Lung (tissue), 12 donors: Measurements from ENCODE around the gene NELFE. TPM values are rescaled to one million over a fixed set of nuclear protein-coding genes. Genes with fewer than 3 reads are reported as not detected.
A peak's percentile ranks its signal among the peaks of the same experiment; 100 is the strongest.

ENCODE experiments used
- ATAC-seq: fragments of 200-7000 bp; cut with Tn5 transposase; one replicate; pipeline ENCODE4 v1.9.1; 2020; ENCODE audit warnings: moderate number of reproducible peaks; ENCODE audit not compliant: insufficient read depth, low FRiP score
- DNase-seq, 3 donors: peaks; one replicate each; pipeline ENCODE4 v3.0.0-alpha.2; 2013 to 2017
- H3K27ac ChIP-seq, 2 donors: one replicate each; pipeline ENCODE4 v1.5.1; 2013; ENCODE audit warnings: mild to moderate bottlenecking in 2 of 2, moderate library complexity in 2 of 2, control low read depth in 1 of 2, inconsistent platforms in 1 of 2, low read depth in 1 of 2, low read length in 1 of 2
- H3K27me3 ChIP-seq, 3 donors: one replicate each; pipeline ENCODE4 v1.5.1; 2013; ENCODE audit warnings: low read length in 2 of 3; ENCODE audit not compliant: control insufficient read depth in 3 of 3, insufficient read depth in 3 of 3
- H3K36me3 ChIP-seq, 4 donors: one replicate each; pipeline ENCODE4 v1.5.1; 2013; ENCODE audit warnings: low read length in 4 of 4, mild to moderate bottlenecking in 1 of 4, moderate library complexity in 1 of 4; ENCODE audit not compliant: control insufficient read depth in 4 of 4, insufficient read depth in 4 of 4
- H3K4me1 ChIP-seq, 5 donors: one replicate each; pipeline ENCODE4 v1.5.1; 2013; ENCODE audit warnings: low read length in 5 of 5, mild to moderate bottlenecking in 2 of 5, moderate library complexity in 1 of 5; ENCODE audit not compliant: control insufficient read depth in 5 of 5, insufficient read depth in 5 of 5
- H3K4me3 ChIP-seq: one replicate; pipeline ENCODE4 v1.5.1; 2013; ENCODE audit warnings: mild to moderate bottlenecking, control low read depth, moderate library complexity
- H3K9ac ChIP-seq, 2 donors: one replicate each; pipeline ENCODE4 v1.5.1; 2013; ENCODE audit warnings: low read length in 2 of 2, control low read depth in 1 of 2; ENCODE audit not compliant: insufficient read depth in 1 of 2
- H3K9me3 ChIP-seq, 4 donors: one replicate each; pipeline ENCODE4 v1.5.1; 2013; ENCODE audit warnings: low read length in 3 of 4, mild to moderate bottlenecking in 1 of 4, moderate library complexity in 1 of 4; ENCODE audit not compliant: control insufficient read depth in 4 of 4, insufficient read depth in 3 of 4
- WGBS, 2 donors: extraction: QIAGEN DNeasy Blood & Tissue Kit; methylation state at CpG; one replicate each; pipeline ENCODE4 v1.1.7; 2013; 5-methylcytosine and 5-hydroxymethylcytosine counted together
- polyA plus RNA-seq, 2 donors: library from polyadenylated mRNA; stranded (reverse); fragments of 200-250 nt; gene quantifications; one replicate each; pipeline ENCODE4 v1.2.1, GENCODE V29; 2013
- total RNA-seq, 2 donors: library from RNA; depleted of rRNA in 1 of 2; stranded (reverse); fragments of >200 nt in 1 of 2; gene quantifications; one replicate each; pipeline ENCODE4 v1.2.1, GENCODE V29; 2014 to 2021
- TF ChIP-seq, protein P1 (sequence below): IDR thresholded peaks from 2 replicates; pipeline ENCODE4 v1.5.1; 2012; ENCODE audit warnings: mild to moderate bottlenecking; ENCODE audit errors: control extremely low read depth, extremely low read depth
- donor health status: control.
- donor health status: control.
- donor health status: Bipolar disorder and iron deficiency.
- donor health status: healthy.
- donor health status: DM: yes; HTN: yes; CAD: no.

Gene NELFE
- total and polyA plus RNA-seq, 4 donors: 53.1 to 69.0 (median 58.7) TPM

DNA sequence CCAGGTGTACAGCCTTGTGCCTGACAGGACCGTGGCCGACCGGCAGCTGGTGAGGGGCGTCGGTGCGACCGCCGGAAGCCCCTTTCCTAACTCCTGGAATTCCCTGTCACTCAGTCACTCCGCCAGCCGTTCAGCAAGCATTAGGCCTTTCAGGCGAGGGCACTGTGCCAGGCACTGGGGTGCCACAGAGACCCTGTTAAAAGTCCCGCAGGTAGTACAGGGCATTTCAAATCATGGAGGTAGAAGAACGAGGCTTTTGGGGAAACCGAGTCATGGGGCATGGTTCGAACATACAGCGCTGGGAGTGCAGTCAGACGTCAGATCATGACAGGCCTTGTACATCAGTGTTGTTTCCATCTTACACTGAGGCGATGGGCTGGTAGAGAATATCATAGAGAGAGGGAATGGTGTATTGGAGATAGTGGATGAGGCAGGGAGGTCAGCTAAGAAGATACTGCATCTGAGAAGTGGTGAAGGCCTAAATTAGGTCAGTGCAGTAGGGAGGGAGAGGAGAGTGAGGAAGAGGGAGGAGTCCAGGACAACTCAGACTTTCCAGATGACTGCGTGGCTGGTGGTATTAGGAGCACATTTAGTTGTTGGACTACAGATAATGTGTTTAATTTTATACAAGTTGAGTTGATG lies 14.1 kb upstream of the NELFE start:
- no peak for ATAC-seq
- WGBS, 2 donors: 10 to 11% methylated on average over 19 of the region's 19 CpGs

DNA sequence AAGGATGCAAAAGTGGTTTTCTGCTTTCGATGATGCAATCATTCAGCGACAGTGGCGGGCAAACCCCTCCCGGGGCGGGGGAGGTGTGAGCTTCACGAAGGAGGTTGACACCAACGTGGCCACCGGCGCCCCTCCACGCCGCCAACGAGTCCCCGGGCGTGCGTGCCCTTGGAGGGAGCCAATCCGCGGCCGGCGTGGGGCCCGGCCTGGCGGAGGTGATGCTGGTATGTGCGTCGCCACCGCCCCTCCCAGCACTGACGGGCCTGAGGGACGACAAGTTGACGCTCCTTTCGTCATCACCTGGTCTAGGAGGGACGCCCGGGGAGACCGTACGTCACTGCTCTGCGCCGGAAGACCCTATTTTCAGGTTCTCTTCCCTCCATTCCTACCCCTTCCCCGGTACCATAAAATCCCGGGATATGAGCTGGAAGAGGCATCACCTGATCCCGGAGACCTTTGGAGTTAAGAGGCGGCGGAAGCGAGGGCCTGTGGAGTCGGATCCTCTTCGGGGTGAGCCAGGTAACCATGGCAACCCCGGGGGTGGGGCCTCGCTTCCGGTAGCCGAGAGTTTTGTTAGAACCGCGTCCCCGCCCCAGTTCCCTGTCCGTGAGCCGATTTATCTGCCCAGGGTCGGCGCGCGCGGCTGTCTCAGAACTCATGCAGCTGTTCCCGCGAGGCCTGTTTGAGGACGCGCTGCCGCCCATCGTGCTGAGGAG lies 13.4 kb upstream of the NELFE start, which contains the start of gene DXO:
Gene DXO, minus strand, starts transcription at position 146 of the 716 bp plus-strand sequence. CDS start 463 bp downstream, outside the sequence.
- peak; percentile 89 for ATAC-seq
- peak within 1 kb of the TSS; percentile 90 to 93 for H3K27ac ChIP-seq
- H3K9ac ChIP-seq: peak within 1 kb of the TSS; percentile 88 to 97
- H3K9me3 ChIP-seq: no peaks in the 10 kb centered on the region
- DNase-seq: peak; percentile 96 to 99 (median 98)
- TF ChIP-seq, protein P1, sequence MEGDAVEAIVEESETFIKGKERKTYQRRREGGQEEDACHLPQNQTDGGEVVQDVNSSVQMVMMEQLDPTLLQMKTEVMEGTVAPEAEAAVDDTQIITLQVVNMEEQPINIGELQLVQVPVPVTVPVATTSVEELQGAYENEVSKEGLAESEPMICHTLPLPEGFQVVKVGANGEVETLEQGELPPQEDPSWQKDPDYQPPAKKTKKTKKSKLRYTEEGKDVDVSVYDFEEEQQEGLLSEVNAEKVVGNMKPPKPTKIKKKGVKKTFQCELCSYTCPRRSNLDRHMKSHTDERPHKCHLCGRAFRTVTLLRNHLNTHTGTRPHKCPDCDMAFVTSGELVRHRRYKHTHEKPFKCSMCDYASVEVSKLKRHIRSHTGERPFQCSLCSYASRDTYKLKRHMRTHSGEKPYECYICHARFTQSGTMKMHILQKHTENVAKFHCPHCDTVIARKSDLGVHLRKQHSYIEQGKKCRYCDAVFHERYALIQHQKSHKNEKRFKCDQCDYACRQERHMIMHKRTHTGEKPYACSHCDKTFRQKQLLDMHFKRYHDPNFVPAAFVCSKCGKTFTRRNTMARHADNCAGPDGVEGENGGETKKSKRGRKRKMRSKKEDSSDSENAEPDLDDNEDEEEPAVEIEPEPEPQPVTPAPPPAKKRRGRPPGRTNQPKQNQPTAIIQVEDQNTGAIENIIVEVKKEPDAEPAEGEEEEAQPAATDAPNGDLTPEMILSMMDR: no peak
- peaks cover 0 to 33% (median 13%) of the 10 kb centered on the region in 4 donors for H3K36me3 ChIP-seq
- WGBS, 2 donors: 0% methylated on average over 62 of the region's 62 CpGs
- H3K4me3 ChIP-seq: peak within 1 kb of the TSS; percentile 77
- peaks cover 5 to 25% (median 8%) of the 10 kb centered on the region in 5 donors for H3K4me1 ChIP-seq
- H3K27me3 ChIP-seq: no peaks in the 10 kb centered on the region

More for the DNA sequence above, 14.1 kb upstream of the NELFE start:
- no peaks in the 10 kb centered on the region for H3K9me3 ChIP-seq
- peak overlapping the region; percentile 88 to 97 for H3K9ac ChIP-seq
- H3K4me1 ChIP-seq: peaks cover 5 to 25% (median 8%) of the 10 kb centered on the region in 5 donors
- peak overlapping the region; percentile 90 to 93 for H3K27ac ChIP-seq
- TF ChIP-seq, protein P1: no peak
- H3K4me3 ChIP-seq: peak overlapping the region; percentile 77
- peaks cover 0 to 27% (median 8%) of the 10 kb centered on the region in 4 donors for H3K36me3 ChIP-seq
- DNase-seq: peak in 2 of 3 donors; percentile 9 to 25
- H3K27me3 ChIP-seq: no peaks in the 10 kb centered on the region

DNA sequence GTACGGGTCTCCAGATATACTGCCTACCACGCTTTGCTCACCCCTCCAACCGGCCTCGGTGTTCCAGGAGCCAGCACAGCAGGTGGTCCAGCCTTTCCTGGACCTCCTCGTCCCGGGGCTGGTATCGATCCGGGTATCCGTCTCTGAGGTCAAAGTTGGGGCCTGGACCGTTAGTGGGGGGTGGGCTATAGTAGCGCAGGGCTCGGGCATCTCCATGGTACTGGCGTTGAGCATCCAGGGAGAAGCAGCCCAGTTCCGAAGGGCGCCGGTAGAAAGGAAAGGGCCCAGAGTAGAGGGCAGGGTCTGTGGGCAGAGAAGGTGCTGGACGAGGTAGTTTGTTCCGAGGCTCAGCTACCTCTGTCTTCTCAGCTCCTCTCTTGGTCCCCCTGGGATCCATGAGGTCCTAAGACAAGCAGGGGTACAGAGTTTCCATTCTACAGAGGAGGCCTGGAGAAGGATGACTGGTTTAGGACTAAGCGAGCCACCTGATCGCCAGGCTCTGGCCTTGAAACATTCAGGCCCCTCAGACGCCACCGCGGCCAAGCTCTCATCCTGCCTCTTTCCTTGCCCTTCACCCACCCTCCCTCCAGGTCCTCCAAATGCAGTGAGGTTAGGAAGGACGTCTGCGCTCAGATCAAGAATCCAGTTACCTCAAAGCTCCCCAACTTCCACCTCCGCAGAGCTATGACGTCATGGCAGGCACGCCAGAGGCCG lies 12.7 kb upstream of the NELFE start:
- DNase-seq: no peak
- TF ChIP-seq, protein P1: no peak
- peak overlapping the region; percentile 90 to 93 for H3K27ac ChIP-seq
- peak overlapping the region; percentile 88 to 97 for H3K9ac ChIP-seq
- H3K36me3 ChIP-seq: peaks cover 3 to 38% (median 19%) of the 10 kb centered on the region in 4 donors
- H3K9me3 ChIP-seq: no peaks in the 10 kb centered on the region
- no peak for ATAC-seq
- H3K4me1 ChIP-seq: peaks cover 5 to 25% (median 8%) of the 10 kb centered on the region in 5 donors
- 21 to 25% methylated on average over 29 of the region's 29 CpGs for WGBS, 2 donors
- H3K27me3 ChIP-seq: no peaks in the 10 kb centered on the region
- H3K4me3 ChIP-seq: peak overlapping the region; percentile 77
